ENCODE measurements around the gene LCE6A. TPM values are rescaled to one million over a fixed set of nuclear protein-coding genes. Genes with fewer than 3 reads are reported as not detected.

The LCE6A gene
- polyA plus RNA-seq, 4 donors: not detected

GRCh38 chr1:152879559-152880198 is 37.0 kb downstream of the LCE6A start:
- Histone ChIP-seq H3K9me3 (ENCODE audit: control insufficient read depth in 2 of 2, insufficient read depth in 1 of 2, low read depth in 1 of 2, low read length in 1 of 2) (no peaks in the 10 kb centered on the region), H3K36me3 (ENCODE audit: control insufficient read depth in 3 of 3, insufficient read depth in 2 of 3, low read depth in 1 of 3, low read length in 3 of 3) (no peaks in the 10 kb centered on the region), H3K4me3 (ENCODE audit: low read depth in 1 of 3, low read length in 3 of 3) (no peak overlapping the region), H3K27me3 (ENCODE audit: control insufficient read depth in 3 of 3, insufficient read depth in 3 of 3, low read length in 3 of 3) (no peaks in the 10 kb centered on the region), H3K4me1 (ENCODE audit: control insufficient read depth in 3 of 3, insufficient read depth in 2 of 3, low read depth in 1 of 3, low read length in 2 of 3) (no peaks in the 10 kb centered on the region), H3K27ac (ENCODE audit: low read depth in 1 of 3, low read length in 2 of 3) (no peak overlapping the region)
- FAIRE-seq: no peak
- no peak for DNase-seq

- Histone ChIP-seq H3K27ac (ENCODE audit: low read depth in 1 of 3, low read length in 2 of 3) (no peak overlapping the region), H3K36me3 (ENCODE audit: control insufficient read depth in 3 of 3, insufficient read depth in 2 of 3, low read depth in 1 of 3, low read length in 3 of 3) (no peaks in the 10 kb centered on the region), H3K4me1 (ENCODE audit: control insufficient read depth in 3 of 3, insufficient read depth in 2 of 3, low read depth in 1 of 3, low read length in 2 of 3) (no peaks in the 10 kb centered on the region), H3K4me3 (ENCODE audit: low read depth in 1 of 3, low read length in 3 of 3) (no peak overlapping the region), H3K27me3 (ENCODE audit: control insufficient read depth in 3 of 3, insufficient read depth in 3 of 3, low read length in 3 of 3) (no peaks in the 10 kb centered on the region), H3K9me3 (ENCODE audit: control insufficient read depth in 2 of 2, insufficient read depth in 1 of 2, low read depth in 1 of 2, low read length in 1 of 2) (no peaks in the 10 kb centered on the region)
- FAIRE-seq: no peak
- no peak for DNase-seq
- 79 to 93% (median 82%) methylated on average over 4 of the region's 4 CpGs for WGBS, 3 donors
These were observed 37.7 kb downstream of the LCE6A start for GRCh38 chr1:152880316-152880715.

- H3K36me3 ChIP-seq (ENCODE audit: control insufficient read depth in 3 of 3, insufficient read depth in 2 of 3, low read depth in 1 of 3, low read length in 3 of 3): no peaks in the 10 kb centered on the region
- H3K9me3 ChIP-seq (ENCODE audit: control insufficient read depth in 2 of 2, insufficient read depth in 1 of 2, low read depth in 1 of 2, low read length in 1 of 2): no peaks in the 10 kb centered on the region
- H3K4me1 ChIP-seq (ENCODE audit: control insufficient read depth in 3 of 3, insufficient read depth in 2 of 3, low read depth in 1 of 3, low read length in 2 of 3): no peaks in the 10 kb centered on the region
- DNase-seq: peak in 1 of 2 donors; percentile 8
- 14 to 48% (median 26%) methylated on average over 5 of the region's 5 CpGs for WGBS, 3 donors
- no peak overlapping the region for H3K27ac ChIP-seq (ENCODE audit: low read depth in 1 of 3, low read length in 2 of 3)
- FAIRE-seq: no peak
- no peaks in the 10 kb centered on the region for H3K27me3 ChIP-seq (ENCODE audit: control insufficient read depth in 3 of 3, insufficient read depth in 3 of 3, low read length in 3 of 3)
- no peak overlapping the region for H3K4me3 ChIP-seq (ENCODE audit: low read depth in 1 of 3, low read length in 3 of 3)
These were observed 38.3 kb downstream of the LCE6A start for GRCh38 chr1:152880907-152881306.

- no peaks in the 10 kb centered on the region for H3K9me3 ChIP-seq (ENCODE audit: control insufficient read depth in 2 of 2, insufficient read depth in 1 of 2, low read depth in 1 of 2, low read length in 1 of 2)
- no peaks in the 10 kb centered on the region for H3K36me3 ChIP-seq (ENCODE audit: control insufficient read depth in 3 of 3, insufficient read depth in 2 of 3, low read depth in 1 of 3, low read length in 3 of 3)
- no peaks in the 10 kb centered on the region for H3K4me1 ChIP-seq (ENCODE audit: control insufficient read depth in 3 of 3, insufficient read depth in 2 of 3, low read depth in 1 of 3, low read length in 2 of 3)
- peaks cover 0 to 2% (median 0%) of the 10 kb centered on the region in 3 donors for H3K27me3 ChIP-seq (ENCODE audit: control insufficient read depth in 3 of 3, insufficient read depth in 3 of 3, low read length in 3 of 3)
- H3K27ac ChIP-seq (ENCODE audit: low read depth in 1 of 3, low read length in 2 of 3): no peak overlapping the region
- H3K4me3 ChIP-seq (ENCODE audit: low read depth in 1 of 3, low read length in 3 of 3): no peak overlapping the region
- DNase-seq (no peak), FAIRE-seq (no peak)
These were observed 41.4 kb downstream of the LCE6A start for GRCh38 chr1:152884085-152884484.

- no peak for DNase-seq
- no peak for FAIRE-seq
- no peak overlapping the region for H3K27ac ChIP-seq (ENCODE audit: low read depth in 1 of 3, low read length in 2 of 3)
These were observed 41.9 kb downstream of the LCE6A start for GRCh38 chr1:152884506-152884905.

GRCh38 chr1:152884966-152885624 is 42.4 kb downstream of the LCE6A start:
- Histone ChIP-seq H3K4me1 (ENCODE audit: control insufficient read depth in 3 of 3, insufficient read depth in 2 of 3, low read depth in 1 of 3, low read length in 2 of 3) (no peaks in the 10 kb centered on the region), H3K36me3 (ENCODE audit: control insufficient read depth in 3 of 3, insufficient read depth in 2 of 3, low read depth in 1 of 3, low read length in 3 of 3) (no peaks in the 10 kb centered on the region), H3K27me3 (ENCODE audit: control insufficient read depth in 3 of 3, insufficient read depth in 3 of 3, low read length in 3 of 3) (peaks cover 0 to 2% (median 0%) of the 10 kb centered on the region in 3 donors), H3K27ac (ENCODE audit: low read depth in 1 of 3, low read length in 2 of 3) (no peak overlapping the region), H3K9me3 (ENCODE audit: control insufficient read depth in 2 of 2, insufficient read depth in 1 of 2, low read depth in 1 of 2, low read length in 1 of 2) (no peaks in the 10 kb centered on the region), H3K4me3 (ENCODE audit: low read depth in 1 of 3, low read length in 3 of 3) (no peak overlapping the region)
- no peak for FAIRE-seq
- 53 to 67% (median 57%) methylated on average over 4 of the region's 4 CpGs for WGBS, 3 donors
- no peak for DNase-seq

More at GRCh38 chr1:152884506-152884905, 41.9 kb downstream of the LCE6A start:
- Histone ChIP-seq H3K4me3 (ENCODE audit: low read depth in 1 of 3, low read length in 3 of 3) (no peak overlapping the region), H3K27me3 (ENCODE audit: control insufficient read depth in 3 of 3, insufficient read depth in 3 of 3, low read length in 3 of 3) (peaks cover 0 to 2% (median 0%) of the 10 kb centered on the region in 3 donors), H3K4me1 (ENCODE audit: control insufficient read depth in 3 of 3, insufficient read depth in 2 of 3, low read depth in 1 of 3, low read length in 2 of 3) (no peaks in the 10 kb centered on the region), H3K36me3 (ENCODE audit: control insufficient read depth in 3 of 3, insufficient read depth in 2 of 3, low read depth in 1 of 3, low read length in 3 of 3) (no peaks in the 10 kb centered on the region), H3K9me3 (ENCODE audit: control insufficient read depth in 2 of 2, insufficient read depth in 1 of 2, low read depth in 1 of 2, low read length in 1 of 2) (no peaks in the 10 kb centered on the region)
- WGBS, 3 donors: 95 to 100% (median 96%) methylated on average over 1 of the region's 1 CpG

- Histone ChIP-seq H3K4me3 (ENCODE audit: low read depth in 1 of 3, low read length in 3 of 3) (no peak overlapping the region), H3K36me3 (ENCODE audit: control insufficient read depth in 3 of 3, insufficient read depth in 2 of 3, low read depth in 1 of 3, low read length in 3 of 3) (no peaks in the 10 kb centered on the region), H3K27me3 (ENCODE audit: control insufficient read depth in 3 of 3, insufficient read depth in 3 of 3, low read length in 3 of 3) (peaks cover 0 to 2% (median 0%) of the 10 kb centered on the region in 3 donors), H3K9me3 (ENCODE audit: control insufficient read depth in 2 of 2, insufficient read depth in 1 of 2, low read depth in 1 of 2, low read length in 1 of 2) (no peaks in the 10 kb centered on the region), H3K27ac (ENCODE audit: low read depth in 1 of 3, low read length in 2 of 3) (no peak overlapping the region), H3K4me1 (ENCODE audit: control insufficient read depth in 3 of 3, insufficient read depth in 2 of 3, low read depth in 1 of 3, low read length in 2 of 3) (no peaks in the 10 kb centered on the region)
- 40 to 54% (median 45%) methylated on average over 3 of the region's 3 CpGs for WGBS, 3 donors
- DNase-seq (no peak), FAIRE-seq (no peak)
These were observed 43.4 kb downstream of the LCE6A start for GRCh38 chr1:152886085-152886484.

- H3K27me3 ChIP-seq (ENCODE audit: control insufficient read depth in 3 of 3, insufficient read depth in 3 of 3, low read length in 3 of 3): peaks cover 0 to 2% (median 0%) of the 10 kb centered on the region in 3 donors
- 66 to 67% (median 67%) methylated on average over 8 of the region's 8 CpGs for WGBS, 3 donors
- no peak overlapping the region for H3K27ac ChIP-seq (ENCODE audit: low read depth in 1 of 3, low read length in 2 of 3)
- no peaks in the 10 kb centered on the region for H3K9me3 ChIP-seq (ENCODE audit: control insufficient read depth in 2 of 2, insufficient read depth in 1 of 2, low read depth in 1 of 2, low read length in 1 of 2)
- DNase-seq (no peak), FAIRE-seq (no peak)
- H3K4me1 ChIP-seq (ENCODE audit: control insufficient read depth in 3 of 3, insufficient read depth in 2 of 3, low read depth in 1 of 3, low read length in 2 of 3): no peaks in the 10 kb centered on the region
- H3K4me3 ChIP-seq (ENCODE audit: low read depth in 1 of 3, low read length in 3 of 3): no peak overlapping the region
- no peaks in the 10 kb centered on the region for H3K36me3 ChIP-seq (ENCODE audit: control insufficient read depth in 3 of 3, insufficient read depth in 2 of 3, low read depth in 1 of 3, low read length in 3 of 3)
These were observed 44.2 kb downstream of the LCE6A start for GRCh38 chr1:152886758-152887409.

All from small intestine (tissue), 7 donors.